Cardiac muscle cell (in vitro differentiated cells and primary cell): ENCODE data around the gene NHERF2. TPM values are rescaled to one million over a fixed set of nuclear protein-coding genes. Genes with fewer than 3 reads are reported as not detected.

ENCODE experiments used
- polyA plus RNA-seq: library from polyadenylated mRNA; unstranded; fragments of >200 nt; fragmentation: Nextera tagmentation; extraction: Ambion mirVana; gene quantifications from 2 replicates; pipeline ENCODE4 v1.2.1, GENCODE V29; 2016
- total RNA-seq: library from RNA; depleted of rRNA; stranded (reverse); fragments of >200 nt; gene quantifications from 2 replicates; pipeline ENCODE4 v1.2.3, GENCODE V29; 2016

The NHERF2 gene
- total and polyA plus RNA-seq, 2 experiments from 2014 or later = 34.7 to 37.4 TPM

Other genes with a start within 250 kb of the NHERF2 start
Only the 30 nearest of the 31 such genes appear.
- 151 and 166 TPM in 2 replicates for gene NUBP2, start 243.9 kb upstream of the NHERF2 start, total RNA-seq
- 121 and 138 TPM in 2 replicates for gene NUBP2, start 243.9 kb upstream of the NHERF2 start, polyA plus RNA-seq
- 1.2 and 2.1 TPM in 2 replicates for gene IGFALS, start 233.2 kb upstream of the NHERF2 start, total RNA-seq
- 1.3 TPM in 1 of 2 replicates, not detected in the other for gene IGFALS, start 233.2 kb upstream of the NHERF2 start, polyA plus RNA-seq
- 219 and 341 TPM in 2 replicates for gene HAGH, start 200.1 kb upstream of the NHERF2 start, total RNA-seq
- 163 and 169 TPM in 2 replicates for gene HAGH, start 200.1 kb upstream of the NHERF2 start, polyA plus RNA-seq
- 73.5 and 129 TPM in 2 replicates for gene FAHD1, start 199.7 kb upstream of the NHERF2 start, total RNA-seq
- 48.0 and 55.3 TPM in 2 replicates for gene FAHD1, start 199.7 kb upstream of the NHERF2 start, polyA plus RNA-seq
- gene MEIOB, start 154.7 kb upstream of the NHERF2 start, total RNA-seq = 2.0 TPM in 1 of 2 replicates, not detected in the other
- 1.3 TPM in 1 of 2 replicates, not detected in the other for gene MEIOB, start 154.7 kb upstream of the NHERF2 start, polyA plus RNA-seq
- not detected in 2 replicates for gene HS3ST6, start 108.5 kb upstream of the NHERF2 start, total RNA-seq
- gene HS3ST6, start 108.5 kb upstream of the NHERF2 start, polyA plus RNA-seq = not detected in 2 replicates
- 13.6 and 22.4 TPM in 2 replicates for gene MSRB1, start 83.7 kb upstream of the NHERF2 start, total RNA-seq
- gene MSRB1, start 83.7 kb upstream of the NHERF2 start, polyA plus RNA-seq = 27.8 and 35.1 TPM in 2 replicates
- not detected in 2 replicates for gene RPL3L, start 72.2 kb upstream of the NHERF2 start, total RNA-seq
- gene RPL3L, start 72.2 kb upstream of the NHERF2 start, polyA plus RNA-seq = 0.07 and 0.28 TPM in 2 replicates
- gene NDUFB10, start 67.4 kb upstream of the NHERF2 start, total RNA-seq = 291 and 575 TPM in 2 replicates
- gene NDUFB10, start 67.4 kb upstream of the NHERF2 start, polyA plus RNA-seq = 485 and 518 TPM in 2 replicates
- 2,958 and 3,550 TPM in 2 replicates for gene RPS2, start 62.1 kb upstream of the NHERF2 start, total RNA-seq
- gene RPS2, start 62.1 kb upstream of the NHERF2 start, polyA plus RNA-seq = 2,155 and 2,484 TPM in 2 replicates
- 0.21 TPM in 1 of 2 replicates, not detected in the other for gene RNF151, start 60.0 kb upstream of the NHERF2 start, total RNA-seq
- gene RNF151, start 60.0 kb upstream of the NHERF2 start, polyA plus RNA-seq = 0.38 and 0.54 TPM in 2 replicates
- 72.4 and 94.7 TPM in 2 replicates for gene TBL3, start 54.8 kb upstream of the NHERF2 start, total RNA-seq
- 67.3 and 82.9 TPM in 2 replicates for gene TBL3, start 54.8 kb upstream of the NHERF2 start, polyA plus RNA-seq
- 0.25 and 1.3 TPM in 2 replicates for gene NOXO1, start 45.4 kb upstream of the NHERF2 start, total RNA-seq
- gene NOXO1, start 45.4 kb upstream of the NHERF2 start, polyA plus RNA-seq = 0.80 and 1.2 TPM in 2 replicates
- gene GFER, start 42.7 kb upstream of the NHERF2 start, total RNA-seq = 52.8 and 53.5 TPM in 2 replicates
- 43.8 and 46.9 TPM in 2 replicates for gene GFER, start 42.7 kb upstream of the NHERF2 start, polyA plus RNA-seq
- 27.2 and 28.5 TPM in 2 replicates for gene SYNGR3, start 36.9 kb upstream of the NHERF2 start, total RNA-seq
- 21.8 and 27.1 TPM in 2 replicates for gene SYNGR3, start 36.9 kb upstream of the NHERF2 start, polyA plus RNA-seq
- 35.6 and 50.4 TPM in 2 replicates for gene ZNF598, start 17.1 kb upstream of the NHERF2 start, total RNA-seq
- gene ZNF598, start 17.1 kb upstream of the NHERF2 start, polyA plus RNA-seq = 28.8 and 34.5 TPM in 2 replicates
- 3.3 and 16.2 TPM in 2 replicates for gene NPW, start 7.1 kb upstream of the NHERF2 start, total RNA-seq
- 13.4 and 38.6 TPM in 2 replicates for gene NPW, start 7.1 kb upstream of the NHERF2 start, polyA plus RNA-seq
- gene NTHL1, start 20.9 kb downstream of the NHERF2 start, total RNA-seq = 61.1 and 61.3 TPM in 2 replicates
- gene NTHL1, start 20.9 kb downstream of the NHERF2 start, polyA plus RNA-seq = 51.3 and 62.7 TPM in 2 replicates
- 103 and 152 TPM in 2 replicates for gene TSC2, start 21.1 kb downstream of the NHERF2 start, total RNA-seq
- gene TSC2, start 21.1 kb downstream of the NHERF2 start, polyA plus RNA-seq = 123 and 142 TPM in 2 replicates
- gene PKD1, start 109.0 kb downstream of the NHERF2 start, total RNA-seq = 115 and 206 TPM in 2 replicates
- 49.9 and 55.3 TPM in 2 replicates for gene PKD1, start 109.0 kb downstream of the NHERF2 start, polyA plus RNA-seq
- 5.0 and 6.5 TPM in 2 replicates for gene RAB26, start 121.7 kb downstream of the NHERF2 start, total RNA-seq
- 12.1 and 16.7 TPM in 2 replicates for gene RAB26, start 121.7 kb downstream of the NHERF2 start, polyA plus RNA-seq
- 67.5 and 71.6 TPM in 2 replicates for gene TRAF7, start 128.9 kb downstream of the NHERF2 start, total RNA-seq
- 32.3 and 37.4 TPM in 2 replicates for gene TRAF7, start 128.9 kb downstream of the NHERF2 start, polyA plus RNA-seq
- 15.5 TPM in 2 replicates for gene CASKIN1, start 169.7 kb downstream of the NHERF2 start, total RNA-seq
- 14.3 and 15.4 TPM in 2 replicates for gene CASKIN1, start 169.7 kb downstream of the NHERF2 start, polyA plus RNA-seq
- gene MLST8, start 178.6 kb downstream of the NHERF2 start, total RNA-seq = 81.4 and 100.0 TPM in 2 replicates
- gene MLST8, start 178.6 kb downstream of the NHERF2 start, polyA plus RNA-seq = 117 and 122 TPM in 2 replicates
- gene BRICD5, start 184.0 kb downstream of the NHERF2 start, total RNA-seq = 24.4 and 24.6 TPM in 2 replicates
- 16.0 and 21.8 TPM in 2 replicates for gene BRICD5, start 184.0 kb downstream of the NHERF2 start, polyA plus RNA-seq
- 43.2 and 61.8 TPM in 2 replicates for gene PGP, start 187.9 kb downstream of the NHERF2 start, total RNA-seq
- gene PGP, start 187.9 kb downstream of the NHERF2 start, polyA plus RNA-seq = 41.9 and 57.9 TPM in 2 replicates
- 48.1 and 55.4 TPM in 2 replicates for gene E4F1, start 196.7 kb downstream of the NHERF2 start, total RNA-seq
- 27.7 and 28.3 TPM in 2 replicates for gene E4F1, start 196.7 kb downstream of the NHERF2 start, polyA plus RNA-seq
- gene DNASE1L2, start 209.5 kb downstream of the NHERF2 start, total RNA-seq = 1.1 and 1.5 TPM in 2 replicates
- gene DNASE1L2, start 209.5 kb downstream of the NHERF2 start, polyA plus RNA-seq = 0.68 and 1.3 TPM in 2 replicates
- gene ECI1, start 224.7 kb downstream of the NHERF2 start, total RNA-seq = 137 and 197 TPM in 2 replicates
- 343 and 407 TPM in 2 replicates for gene ECI1, start 224.7 kb downstream of the NHERF2 start, polyA plus RNA-seq
- 182 and 220 TPM in 2 replicates for gene RNPS1, start 241.2 kb downstream of the NHERF2 start, total RNA-seq
- gene RNPS1, start 241.2 kb downstream of the NHERF2 start, polyA plus RNA-seq = 319 and 398 TPM in 2 replicates